Upper lobe of left lung (tissue), 6 donors: ENCODE measurements around the gene NCL. TPM values are rescaled to one million over a fixed set of nuclear protein-coding genes. Genes with fewer than 3 reads are reported as not detected.
"Not testable (repeated sequence)": the region's sequence is repeated elsewhere in the genome, so short reads cannot be mapped to it uniquely, and the experiment has no call there.

Experiments
- ATAC-seq, 2 donors: fragments of 200-7000 bp; cut with Tn5 transposase; one replicate each; pipeline ENCODE4 v1.9.1; 2022; ENCODE audit warnings: mild to moderate bottlenecking in 2 of 2, moderate library complexity in 2 of 2; ENCODE audit not compliant: low FRiP score in 2 of 2
- DNase-seq, 2 donors: peaks; one replicate each; pipeline ENCODE4 v3.0.0-alpha.2; 2019 to 2020
- H3K27ac ChIP-seq, 4 donors: fragments of 200-600 bp; sonication (generic); one replicate each; pipeline ENCODE4 v1.5.1; 2016 to 2019
- H3K27me3 ChIP-seq, 4 donors: fragments of 200-600 bp; sonication (generic); one replicate each; pipeline ENCODE4 v1.5.1; 2017 to 2019
- H3K36me3 ChIP-seq, 4 donors: fragments of 200-600 bp; sonication (generic); one replicate each; pipeline ENCODE4 v1.5.1; 2016 to 2019
- H3K4me1 ChIP-seq, 4 donors: fragments of 200-600 bp; sonication (generic); one replicate each; pipeline ENCODE4 v1.5.1; 2018 to 2019
- H3K4me3 ChIP-seq, 4 donors: fragments of 200-600 bp; sonication (generic); one replicate each; pipeline ENCODE4 v1.5.1; 2017 to 2019; ENCODE audit warnings: mild to moderate bottlenecking in 2 of 4, moderate library complexity in 1 of 4
- H3K9me3 ChIP-seq, 4 donors: fragments of 200-600 bp; sonication (generic); one replicate each; pipeline ENCODE4 v1.5.1; 2018 to 2019
- EP300 ChIP-seq, 4 donors: sonication (generic); formaldehyde crosslinking; IDR thresholded peaks; one replicate each; pipeline ENCODE4 v1.5.1; 2017; ENCODE audit warnings: antibody characterized with exemption in 4 of 4, control low read depth in 2 of 4
- POLR2A ChIP-seq, 4 donors: fragments of 450-650 bp; IDR thresholded peaks; one replicate each; pipeline ENCODE4 v1.5.1; 2016 to 2017; ENCODE audit warnings: antibody characterized with exemption in 4 of 4, mild to moderate bottlenecking in 2 of 4
- POLR2AphosphoS5 ChIP-seq, 2 donors: sonication (generic); formaldehyde crosslinking; IDR thresholded peaks; one replicate each; pipeline ENCODE4 v1.5.1; 2017; ENCODE audit warnings: antibody characterized with exemption in 2 of 2
- WGBS, 2 donors: methylation state at CpG; one replicate each; pipeline ENCODE4 v1.1.5; 2017 to 2018; 5-methylcytosine and 5-hydroxymethylcytosine counted together
- total RNA-seq, 6 donors: library from RNA; depleted of rRNA in 4 of 6; stranded (reverse); fragments of >200 nt in 4 of 6; gene quantifications; one replicate each; pipeline versions ENCODE4 v1.1.0 to v1.2.1, GENCODE V29; 2016 to 2021
- TF ChIP-seq, protein P1 (sequence below), 6 experiments: fragments of 450-650 bp in 4 of 6; fragments of 200-600 bp in 2 of 6; sonication (generic) in 2 of 6; IDR thresholded peaks; one replicate each; pipeline ENCODE4 v1.5.1; 2016 to 2019; ENCODE audit warnings: antibody characterized with exemption in 6 of 6
- donor health status: DM: no; HTN: no; CAD: no; lungs with moderate emphysema.
- donor health status: DM: no; HTN: yes; CAD: no; lungs with severe emphysema.

NCL gene
- total RNA-seq, 6 donors from 2014 or later, result 113 to 299 (median 194) TPM

- DNase-seq (peak in 1 of 2 donors; percentile 100), ATAC-seq (peak; percentile 98 to 99)
- Histone ChIP-seq H3K36me3 (peaks cover 18 to 32% (median 25%) of the 10 kb centered on the region in 4 donors), H3K9me3 (no peaks in the 10 kb centered on the region), H3K27me3 (no peaks in the 10 kb centered on the region), H3K4me3 (peak overlapping the region; percentile 18 to 96 (median 75)), H3K27ac (peak overlapping the region; percentile 95 to 99 (median 96)), H3K4me1 (peaks cover 20 to 42% (median 36%) of the 10 kb centered on the region in 4 donors)
- TF ChIP-seq, protein P1, sequence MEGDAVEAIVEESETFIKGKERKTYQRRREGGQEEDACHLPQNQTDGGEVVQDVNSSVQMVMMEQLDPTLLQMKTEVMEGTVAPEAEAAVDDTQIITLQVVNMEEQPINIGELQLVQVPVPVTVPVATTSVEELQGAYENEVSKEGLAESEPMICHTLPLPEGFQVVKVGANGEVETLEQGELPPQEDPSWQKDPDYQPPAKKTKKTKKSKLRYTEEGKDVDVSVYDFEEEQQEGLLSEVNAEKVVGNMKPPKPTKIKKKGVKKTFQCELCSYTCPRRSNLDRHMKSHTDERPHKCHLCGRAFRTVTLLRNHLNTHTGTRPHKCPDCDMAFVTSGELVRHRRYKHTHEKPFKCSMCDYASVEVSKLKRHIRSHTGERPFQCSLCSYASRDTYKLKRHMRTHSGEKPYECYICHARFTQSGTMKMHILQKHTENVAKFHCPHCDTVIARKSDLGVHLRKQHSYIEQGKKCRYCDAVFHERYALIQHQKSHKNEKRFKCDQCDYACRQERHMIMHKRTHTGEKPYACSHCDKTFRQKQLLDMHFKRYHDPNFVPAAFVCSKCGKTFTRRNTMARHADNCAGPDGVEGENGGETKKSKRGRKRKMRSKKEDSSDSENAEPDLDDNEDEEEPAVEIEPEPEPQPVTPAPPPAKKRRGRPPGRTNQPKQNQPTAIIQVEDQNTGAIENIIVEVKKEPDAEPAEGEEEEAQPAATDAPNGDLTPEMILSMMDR (IDR thresholded peaks at IDR 0.05), result peak in 2 of 6 experiments; percentile 6 to 20
- TF ChIP-seq POLR2A (IDR thresholded peaks at IDR 0.05) (peak in 3 of 4 donors; percentile 6 to 19 (median 14)), EP300 (IDR thresholded peaks at IDR 0.05) (no peak)
- 0 to 4% methylated on average over 15 to 30 of the region's 81 CpGs for whole genome bisulfite sequencing, 2 donors
These were observed 574 bp upstream of the NCL start for GRCh38 chr2:231464576-231465540.

DNA sequence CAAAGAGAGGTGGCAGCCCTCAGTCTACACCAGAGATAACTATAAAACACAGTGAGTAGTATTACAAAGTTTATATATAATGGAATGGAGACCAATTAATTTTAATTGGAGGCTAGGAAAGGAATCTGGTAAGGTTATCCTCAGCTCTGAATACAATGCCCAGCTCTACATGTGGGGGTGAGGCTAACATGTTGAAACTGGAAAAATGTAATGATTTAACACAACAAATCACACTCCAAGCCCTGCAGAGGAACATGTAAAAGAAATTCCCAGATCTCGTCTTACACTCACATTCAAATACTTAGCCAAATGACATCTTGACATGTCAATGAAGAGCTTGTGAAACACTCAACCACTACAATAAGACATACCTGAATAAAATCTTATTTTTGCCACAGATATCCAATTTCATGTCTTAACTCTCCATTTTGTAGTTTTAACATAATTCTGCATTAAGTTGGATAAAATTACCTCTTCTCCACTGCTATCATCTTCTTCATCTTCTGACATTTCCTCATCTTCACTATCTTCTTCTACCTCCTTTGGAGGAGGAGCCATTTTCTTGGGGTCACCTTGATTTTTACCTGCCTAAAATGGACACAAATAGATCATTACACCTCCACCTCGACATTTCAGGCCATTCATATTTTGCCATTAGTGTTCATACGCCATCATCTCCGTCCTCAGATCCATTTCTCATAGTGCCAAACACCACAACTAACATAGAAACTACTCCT lies 1.4 kb downstream of the NCL start:
- ATAC-seq (no peak), DNase-seq (no peak)
- peak overlapping the region; percentile 75 to 96 (median 86) for H3K4me3 ChIP-seq
- TF ChIP-seq, protein P1 (IDR thresholded peaks at IDR 0.05), result no peak
- TF ChIP-seq POLR2AphosphoS5 (IDR thresholded peaks at IDR 0.05) (no peak), EP300 (IDR thresholded peaks at IDR 0.05) (no peak), POLR2A (IDR thresholded peaks at IDR 0.05) (no peak)
- 15% methylated on average over 4 of the region's 4 CpGs for WGBS, 2 donors
- peaks cover 37 to 52% (median 45%) of the 10 kb centered on the region in 4 donors for H3K36me3 ChIP-seq
- H3K4me1 ChIP-seq, result peaks cover 20 to 42% (median 34%) of the 10 kb centered on the region in 4 donors
- peak overlapping the region in 3 of 4 donors; percentile 95 to 99 (median 96) for H3K27ac ChIP-seq
- no peaks in the 10 kb centered on the region for H3K27me3 ChIP-seq
- no peaks in the 10 kb centered on the region for H3K9me3 ChIP-seq

- ATAC-seq (no peak), DNase-seq (no peak)
- no peak overlapping the region for H3K27ac ChIP-seq
- H3K27me3 ChIP-seq, result no peaks in the 10 kb centered on the region
- peaks cover 23 to 53% (median 34%) of the 10 kb centered on the region in 4 donors for H3K4me1 ChIP-seq
- no peak overlapping the region for H3K4me3 ChIP-seq
- H3K36me3 ChIP-seq, result peaks cover 51 to 66% (median 58%) of the 10 kb centered on the region in 4 donors
- no peaks in the 10 kb centered on the region for H3K9me3 ChIP-seq
- WGBS, 2 donors, result 78 to 81% methylated on average over 8 of the region's 8 CpGs
- TF ChIP-seq POLR2A (IDR thresholded peaks at IDR 0.05), result no peak
- TF ChIP-seq POLR2AphosphoS5 (IDR thresholded peaks at IDR 0.05), result no peak
- TF ChIP-seq, protein P1 (IDR thresholded peaks at IDR 0.05), result no peak
- TF ChIP-seq EP300 (IDR thresholded peaks at IDR 0.05), result no peak
These were observed 2.7 kb downstream of the NCL start for GRCh38 chr2:231461516-231461971.

GRCh38 chr2:231460841-231461240 lies 3.4 kb downstream of the NCL start:
- Histone ChIP-seq H3K36me3 (peaks cover 58 to 73% (median 65%) of the 10 kb centered on the region in 4 donors), H3K4me1 (peaks cover 23 to 55% (median 36%) of the 10 kb centered on the region in 4 donors)
- H3K4me3 ChIP-seq, H3K27me3 ChIP-seq, ATAC-seq, DNase-seq, H3K9me3 ChIP-seq, H3K27ac ChIP-seq: not testable (repeated sequence)
- WGBS, 2 donors, result 88 to 90% methylated on average over 10 of the region's 10 CpGs
